GM12878 (cell line): Measurements from ENCODE around the gene PHC2. TPM values are rescaled to one million over a fixed set of nuclear protein-coding genes. Genes with fewer than 3 reads are reported as not detected.

Experiments used
- ATAC-seq: fragments of 200-7000 bp; cut with Tn5 transposase; 3 replicates; pipeline ENCODE4 v1.9.1; 2020; ENCODE audit warnings: mild to moderate bottlenecking, moderate library complexity
- BruUV-seq: library from RNA; stranded (reverse); fragments of 400-500 nt; replicated peaks from 2 replicates; lab custom pipeline; 2021; lab: Mats Ljungman, UMichigan
- CTCF ChIA-PET: fragments of 300-600 bp; sonication (Branson Sonifier 250); formaldehyde crosslinking; extraction: SDS; loops from one replicate; lab custom pipeline; 2021; ENCODE audit warnings: inconsistent platforms; lab: Yijun Ruan, JAX
- POLR2A ChIA-PET: fragments of 350-600 bp; formaldehyde crosslinking; extraction: SDS; loops from one replicate; lab custom pipeline; 2021; ENCODE audit warnings: inconsistent platforms; lab: Charles Lee
- RAD21 ChIA-PET: fragments of 300-600 bp; sonication (Branson Sonifier 250); formaldehyde crosslinking; loops from one replicate; lab custom pipeline; 2023; ENCODE audit warnings: antibody characterized with exemption; ENCODE audit not compliant: unreplicated experiment; lab: Charles Lee
- SMC1A ChIA-PET: fragments of 300-600 bp; sonication (Branson Sonifier 250); formaldehyde crosslinking; loops from one replicate; lab custom pipeline; 2023; ENCODE audit not compliant: unreplicated experiment, uncharacterized antibody; lab: Charles Lee
- DNase-seq: peaks from one replicate; pipeline ENCODE4 v3.0.0-alpha.2; 2011; ENCODE audit warnings: low read depth, low spot score
- FAIRE-seq: peaks from 3 replicates; lab custom pipeline; 2011; peaks lifted over from hg19 to GRCh38; lab: Jason Lieb, UNC
- H2AFZ ChIP-seq: 2 replicates; pipeline ENCODE4 v1.6.0; 2011; ENCODE audit warnings: low read depth, low read length, control low read depth; ENCODE audit not compliant: control insufficient read depth
- H3K27ac ChIP-seq: 2 replicates; pipeline ENCODE4 v1.5.1; 2011; ENCODE audit warnings: control low read depth; ENCODE audit not compliant: control insufficient read depth, insufficient read depth
- H3K27me3 ChIP-seq, 2 experiments: replicated peaks in 1 of 2; 2 replicates each; pipeline versions ENCODE4 v1.6.0 to v1.6.1; 2011; ENCODE audit warnings: low read length in 1 of 2; ENCODE audit not compliant: control insufficient read depth in 2 of 2, insufficient read depth in 2 of 2
- H3K36me3 ChIP-seq, 2 experiments: 2 replicates each; pipeline ENCODE4 v1.5.1; 2011; ENCODE audit warnings: low read length in 1 of 2; ENCODE audit not compliant: control insufficient read depth in 2 of 2, insufficient read depth in 2 of 2
- H3K4me1 ChIP-seq: 2 replicates; pipeline ENCODE4 v1.6.1; 2011; ENCODE audit warnings: mild to moderate bottlenecking, low read length, moderate library complexity, mixed read lengths; ENCODE audit not compliant: control insufficient read depth, insufficient read depth
- H3K4me2 ChIP-seq: 2 replicates; pipeline ENCODE4 v1.6.0; 2011; ENCODE audit warnings: control low read depth; ENCODE audit not compliant: control insufficient read depth, insufficient read depth
- H3K4me3 ChIP-seq: fragments of 200-600 bp; sonication (generic); 2 replicates; pipeline ENCODE4 v1.5.1; 2016
- H3K79me2 ChIP-seq: 2 replicates; pipeline ENCODE4 v1.6.0; 2011; ENCODE audit warnings: low read length; ENCODE audit not compliant: control insufficient read depth, insufficient read depth
- H3K9ac ChIP-seq: 2 replicates; pipeline ENCODE4 v1.8.0; 2011; ENCODE audit warnings: low read length, control low read depth, mixed read lengths; ENCODE audit not compliant: control insufficient read depth, insufficient read depth
- H3K9me3 ChIP-seq: replicated peaks from 3 replicates; pipeline ENCODE4 v1.5.1; 2011; ENCODE audit warnings: mild to moderate bottlenecking, low read length; ENCODE audit not compliant: control insufficient read depth, insufficient read depth
- H4K20me1 ChIP-seq: 2 replicates; pipeline ENCODE4 v1.6.0; 2011; ENCODE audit not compliant: control insufficient read depth, insufficient read depth
- BACH1 ChIP-seq: fragments of 450-650 bp; IDR thresholded peaks from 2 replicates; pipeline ENCODE4 v1.6.1; 2017; ENCODE audit warnings: mild to moderate bottlenecking, borderline replicate concordance
- EED ChIP-seq: sonication (generic); IDR thresholded peaks from 2 replicates; pipeline ENCODE4 v1.6.1; 2016; ENCODE audit warnings: antibody characterized with exemption, low read depth
- IKZF1 ChIP-seq: fragments of 450-650 bp; conservative IDR thresholded peaks from 2 replicates; pipeline ENCODE4 v1.6.1; 2017; ENCODE audit warnings: antibody characterized with exemption, mild to moderate bottlenecking
- NFIC ChIP-seq: IDR thresholded peaks from 2 replicates; pipeline ENCODE4 v1.6.1; 2012; ENCODE audit warnings: low read depth, mild to moderate bottlenecking, inconsistent platforms, low read length, moderate library complexity
- NR2C1 ChIP-seq: fragments of 450-650 bp; IDR thresholded peaks from 2 replicates; pipeline ENCODE4 v1.6.1; 2017; ENCODE audit warnings: antibody characterized with exemption, mild to moderate bottlenecking, moderate library complexity
- RELA ChIP-seq: fragments of 450-650 bp; IDR thresholded peaks from 2 replicates; pipeline ENCODE4 v1.8.0; 2014; ENCODE audit warnings: borderline replicate concordance; ENCODE audit not compliant: partially characterized antibody
- RELB ChIP-seq: fragments of 450-650 bp; IDR thresholded peaks from 2 replicates; pipeline ENCODE4 v1.6.1; 2017; ENCODE audit warnings: low read depth, mild to moderate bottlenecking, moderate library complexity
- RUNX3 ChIP-seq: IDR thresholded peaks from 2 replicates; pipeline ENCODE4 v1.6.1; 2012; ENCODE audit warnings: low read length, inconsistent platforms
- SMARCA5 ChIP-seq: fragments of 450-650 bp; IDR thresholded peaks from 2 replicates; pipeline ENCODE4 v1.6.1; 2017; ENCODE audit warnings: mild to moderate bottlenecking
- SREBF2 ChIP-seq: IDR thresholded peaks from 2 replicates; pipeline ENCODE4 v1.6.1; 2012; ENCODE audit warnings: mild to moderate bottlenecking, low read length
- TBL1XR1 ChIP-seq: IDR thresholded peaks from 2 replicates; pipeline ENCODE4 v1.6.1; 2012; ENCODE audit warnings: low read depth, low read length, improper control_type of control experiment
- TCF12 ChIP-seq: IDR thresholded peaks from 2 replicates; pipeline ENCODE4 v1.6.1; 2011; ENCODE audit warnings: low read depth, mild to moderate bottlenecking, low read length
- TCF3 ChIP-seq: IDR thresholded peaks from 2 replicates; pipeline ENCODE4 v1.6.1; 2012; ENCODE audit warnings: low read depth, mild to moderate bottlenecking, low read length, borderline replicate concordance; ENCODE audit not compliant: insufficient read depth
- YY1 ChIP-seq: IDR thresholded peaks from 2 replicates; pipeline ENCODE4 v1.6.1; 2011; ENCODE audit warnings: low read depth, mild to moderate bottlenecking, low read length
- ZBED1 ChIP-seq: IDR thresholded peaks from 2 replicates; pipeline ENCODE4 v1.6.1; 2016; ENCODE audit warnings: borderline replicate concordance
- ZBTB33 ChIP-seq: fragments of 450-650 bp; IDR thresholded peaks from 2 replicates; pipeline ENCODE4 v1.6.1; 2017; ENCODE audit warnings: mild to moderate bottlenecking
- WGBS: methylation state at CpG from one replicate; pipeline ENCODE4 v1.1.6; 2016; ENCODE audit warnings: low lambda C conversion rate; ENCODE audit not compliant: insufficient replicate concordance, insufficient coverage; ENCODE audit errors: missing lambda C conversion rate; 5-methylcytosine and 5-hydroxymethylcytosine counted together
- in situ Hi-C: fragments of 300-500 bp; cut with MboI; formaldehyde crosslinking; loops from 9 replicates; pipeline ENCODE4 v1.14.3; 2018; ENCODE audit warnings: mixed read lengths
- intact Hi-C: fragments of 100-400 bp; cut with micrococcal nuclease; formaldehyde crosslinking; loops from one replicate; pipeline ENCODE4 v1.14.2; 2022; ENCODE audit not compliant: unreplicated experiment
- polyA plus RNA-seq, 11 experiments: library from polyadenylated mRNA; depleted of rRNA in 4 of 11; unstranded in 6 of 11; stranded (reverse) in 5 of 11; fragments of >200 nt; fragmentation: Nextera tagmentation in 4 of 11; fragmentation: Illumina TruSeq in 1 of 11; extraction: Ambion mirVana in 4 of 11; extraction: Trizol in 1 of 11; gene quantifications; 1 replicate in 1 of 11; 2 replicates in 10 of 11; pipeline versions ENCODE4 v1.2.1 to v1.2.3, GENCODE V29; 2011 to 2016; ENCODE audit warnings: inconsistent platforms in 2 of 11, missing spikeins in 2 of 11, low read depth in 1 of 11
- total RNA-seq, 4 experiments: library from RNA; depleted of rRNA in 3 of 4; stranded (reverse); fragments of >200 nt in 3 of 4; fragmentation: Illumina TruSeq in 1 of 4; extraction: Trizol in 1 of 4; gene quantifications; 2 replicates each; pipeline versions ENCODE4 v1.2.1 to v1.2.3, GENCODE V29; 2013 to 2021

The PHC2 gene
- total and polyA plus RNA-seq, 10 of the 15 experiments (the other 5 are each of a cell fraction or from before 2014, with no cell fraction given) = 2.0 to 35.9 (median 16.4) TPM

DNA sequence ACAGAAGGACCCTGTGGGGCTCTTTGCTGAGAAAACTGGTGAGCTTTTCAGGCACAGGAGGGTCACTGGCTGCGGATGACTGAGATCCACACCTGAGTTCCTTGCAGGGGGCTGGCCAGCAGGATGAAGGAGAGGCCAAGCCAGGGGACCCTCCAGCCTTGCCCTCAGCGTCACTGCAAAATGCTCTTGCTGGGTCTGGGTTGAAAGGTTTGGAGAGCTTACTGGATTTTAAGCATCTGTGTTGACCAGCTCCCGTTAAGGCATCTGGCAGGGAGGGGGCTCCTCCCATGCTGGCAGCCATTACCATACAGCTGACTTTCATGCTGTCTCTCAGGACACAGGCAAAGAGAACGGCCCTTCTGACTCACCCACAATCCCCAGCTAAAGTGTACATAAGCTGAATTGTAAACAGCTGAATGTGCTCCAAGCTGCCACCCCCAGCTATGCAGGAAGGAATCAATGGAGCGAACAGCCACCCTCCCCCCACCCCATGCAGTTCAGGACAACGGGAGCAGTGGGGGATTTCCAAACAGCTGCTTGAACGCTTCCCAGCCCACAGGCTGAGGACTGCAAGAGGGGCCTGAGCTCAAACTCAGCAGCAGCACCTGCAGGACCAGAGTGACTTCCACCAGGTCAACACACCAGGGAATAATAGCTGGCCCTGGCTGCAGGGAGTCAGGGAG is 88.7 kb downstream of the PHC2 start:
- H3K9ac ChIP-seq = peak overlapping the region; percentile 26; the same call in 1 of the 2 replicates

More for the DNA sequence above, 88.7 kb downstream of the PHC2 start:
- H3K27me3 ChIP-seq = no peaks in the 10 kb centered on the region
- ChIA-PET SMC1A (interaction anchor here (0.9 to 1.8 kb wide), 4 partner anchors 9 to 47 kb away, joined by 3 to 8 read pairs (median 4); no protein-coding TSS in a partner anchor), POLR2A (interaction anchor here (0.5 to 1.2 kb wide), 3 partner anchors 45 to 215 kb away, joined by 3 to 6 read pairs (median 5); no protein-coding TSS in a partner anchor), CTCF (interaction anchor here (0.8 to 2.4 kb wide), 5 partner anchors 9 to 129 kb away, joined by 3 to 20 read pairs (median 6); no protein-coding TSS in a partner anchor), RAD21 (interaction anchor here (0.6 to 0.9 kb wide), 3 partner anchors 47 to 416 kb away, joined by 3 to 5 read pairs (median 5); no protein-coding TSS in a partner anchor)
- peaks cover 84% of the 10 kb centered on the region for H3K79me2 ChIP-seq
- peaks cover 25% of the 10 kb centered on the region for H3K4me1 ChIP-seq
- peak overlapping the region; percentile 50 for H3K27ac ChIP-seq
- in situ Hi-C loops (no loop called here), intact Hi-C loops (loop anchor here (10.0 kb wide), 1 partner anchor 217 kb away; no protein-coding TSS in a partner anchor)
- peak; percentile 54 for ATAC-seq
- FAIRE-seq = no peak
- peaks cover 0 to 8% of the 10 kb centered on the region in 2 experiments; a peak in 2 of 4 replicates for H3K36me3 ChIP-seq
- peak; percentile 33 for DNase-seq
- 39% methylated on average over 7 of the region's 7 CpGs for WGBS
- BruUV-seq = no TSS peak
- H3K4me2 ChIP-seq = peak overlapping the region; percentile 78
- no peaks in the 10 kb centered on the region for H4K20me1 ChIP-seq
- no peaks in the 10 kb centered on the region for H3K9me3 ChIP-seq
- H2AFZ ChIP-seq = no peak overlapping the region
- TF ChIP-seq NFIC (peak; percentile 40; the same call in 1 of the 2 replicates), IKZF1 (peak; percentile 55), ZBTB33 (no peak), BACH1 (no peak), YY1 (peak; percentile 81), TCF12 (0 out of 2 replicates have a peak, but pooled peaks have one; percentile 62), RELA (peak; percentile 44), TCF3 (no peak), ZBED1 (no peak), EED (peak; percentile 76), SMARCA5 (no peak), RUNX3 (peak; percentile 41), NR2C1 (no peak), TBL1XR1 (0 out of 2 replicates have a peak, but pooled peaks have one; percentile 12), SREBF2 (no peak), RELB (peak; percentile 48; the same call in 1 of the 2 replicates)
- H3K4me3 ChIP-seq = peak overlapping the region; percentile 35; the same call in 1 of the 2 replicates
